Measurements from ENCODE around the gene TRAF3IP3. TPM values are rescaled to one million over a fixed set of nuclear protein-coding genes. Genes with fewer than 3 reads are reported as not detected.

TRAF3IP3 gene
- total RNA-seq, 1 donor from 2014 or later, result not detected

DNA sequence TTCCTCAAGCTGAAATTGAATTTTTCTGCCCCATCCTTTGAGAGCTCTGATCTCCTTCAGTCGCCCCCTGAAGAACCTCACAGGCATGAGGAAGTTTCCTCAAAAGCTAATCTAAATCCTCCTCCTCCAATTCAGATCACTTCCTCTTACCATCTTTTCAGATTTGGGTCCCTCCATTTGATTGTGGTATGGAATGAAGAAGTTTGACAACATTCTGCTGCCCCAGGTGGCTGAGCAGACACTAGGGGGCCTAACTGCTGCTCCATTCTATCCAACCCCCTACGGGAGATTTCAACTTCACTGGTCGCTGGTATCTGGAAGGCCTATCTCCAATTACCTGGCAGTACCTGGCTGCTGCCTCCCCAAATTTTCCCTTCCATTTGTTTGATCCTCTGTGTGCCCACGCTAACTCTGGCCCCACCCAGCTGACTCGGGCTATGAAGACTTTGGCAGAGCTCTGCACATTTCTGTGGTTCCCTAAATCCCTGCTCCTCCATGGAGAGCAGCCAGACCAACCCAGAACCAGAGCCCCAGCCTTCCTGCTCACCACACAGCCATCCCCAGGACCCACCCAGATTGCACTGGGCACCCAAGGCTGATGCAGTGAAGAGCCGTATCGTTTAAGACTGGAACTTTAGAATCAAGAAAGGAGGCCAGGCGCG is 42.3 kb downstream of the TRAF3IP3 start:
- DNase-seq (ENCODE audit: extremely low spot score, unreplicated experiment), result no peak
- peaks cover 70% of the 10 kb centered on the region for H3K27me3 Mint-ChIP-seq (ENCODE audit: unreplicated experiment)
- H3K36me3 Mint-ChIP-seq (ENCODE audit: unreplicated experiment), result peaks cover 3% of the 10 kb centered on the region
- H3K27ac Mint-ChIP-seq (ENCODE audit: unreplicated experiment), result no peak overlapping the region
- no peaks in the 10 kb centered on the region for H3K9me3 Mint-ChIP-seq (ENCODE audit: unreplicated experiment)
- no peaks in the 10 kb centered on the region for H3K4me1 Mint-ChIP-seq (ENCODE audit: unreplicated experiment)
- TF ChIP-seq, protein P1, sequence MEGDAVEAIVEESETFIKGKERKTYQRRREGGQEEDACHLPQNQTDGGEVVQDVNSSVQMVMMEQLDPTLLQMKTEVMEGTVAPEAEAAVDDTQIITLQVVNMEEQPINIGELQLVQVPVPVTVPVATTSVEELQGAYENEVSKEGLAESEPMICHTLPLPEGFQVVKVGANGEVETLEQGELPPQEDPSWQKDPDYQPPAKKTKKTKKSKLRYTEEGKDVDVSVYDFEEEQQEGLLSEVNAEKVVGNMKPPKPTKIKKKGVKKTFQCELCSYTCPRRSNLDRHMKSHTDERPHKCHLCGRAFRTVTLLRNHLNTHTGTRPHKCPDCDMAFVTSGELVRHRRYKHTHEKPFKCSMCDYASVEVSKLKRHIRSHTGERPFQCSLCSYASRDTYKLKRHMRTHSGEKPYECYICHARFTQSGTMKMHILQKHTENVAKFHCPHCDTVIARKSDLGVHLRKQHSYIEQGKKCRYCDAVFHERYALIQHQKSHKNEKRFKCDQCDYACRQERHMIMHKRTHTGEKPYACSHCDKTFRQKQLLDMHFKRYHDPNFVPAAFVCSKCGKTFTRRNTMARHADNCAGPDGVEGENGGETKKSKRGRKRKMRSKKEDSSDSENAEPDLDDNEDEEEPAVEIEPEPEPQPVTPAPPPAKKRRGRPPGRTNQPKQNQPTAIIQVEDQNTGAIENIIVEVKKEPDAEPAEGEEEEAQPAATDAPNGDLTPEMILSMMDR (IDR thresholded peaks at IDR 0.05), result no peak
- no peak overlapping the region for H3K4me3 Mint-ChIP-seq (ENCODE audit: unreplicated experiment)

- Mint-ChIP-seq H3K9me3 (ENCODE audit: unreplicated experiment) (no peaks in the 10 kb centered on the region), H3K27ac (ENCODE audit: unreplicated experiment) (no peak overlapping the region), H3K4me1 (ENCODE audit: unreplicated experiment) (peaks cover 7% of the 10 kb centered on the region), H3K4me3 (ENCODE audit: unreplicated experiment) (no peak overlapping the region), H3K27me3 (ENCODE audit: unreplicated experiment) (peaks cover 60% of the 10 kb centered on the region), H3K36me3 (ENCODE audit: unreplicated experiment) (peaks cover 3% of the 10 kb centered on the region)
- no peak for DNase-seq (ENCODE audit: extremely low spot score, unreplicated experiment)
- TF ChIP-seq, protein P1 (IDR thresholded peaks at IDR 0.05), result no peak
Observed at GRCh38 chr1:209800984-209801834, 45.4 kb downstream of the TRAF3IP3 start.

DNA sequence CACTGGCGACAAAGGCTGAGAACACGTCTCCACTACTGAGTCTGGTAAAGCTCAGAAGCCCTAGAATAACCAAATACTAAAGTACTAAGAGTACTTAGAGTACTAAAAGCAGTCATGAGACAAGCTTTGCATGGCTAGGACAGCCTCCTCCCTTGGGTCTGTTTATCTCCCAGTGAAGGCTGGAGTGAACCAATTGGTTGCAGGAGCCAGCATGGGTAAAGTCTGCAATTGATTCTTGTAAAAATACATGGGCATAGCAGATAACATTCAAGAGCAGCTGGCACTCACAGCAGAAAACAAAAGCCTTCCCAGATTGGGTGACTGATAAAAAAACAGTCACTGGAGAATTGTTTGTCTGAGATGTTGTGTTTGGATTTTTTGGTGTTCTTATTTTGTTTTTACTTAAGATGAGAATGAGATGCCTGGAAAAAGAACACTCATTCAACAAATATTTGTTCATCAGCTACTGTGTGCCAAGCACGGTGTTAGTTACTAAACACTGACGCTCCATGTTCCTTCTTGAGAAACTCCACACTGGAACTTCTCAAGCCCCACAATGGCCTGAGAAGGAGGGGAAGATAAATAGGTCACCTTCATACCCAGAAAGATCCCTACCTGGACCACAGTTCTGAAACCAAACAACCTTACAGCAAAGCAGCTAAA is 46.4 kb downstream of the TRAF3IP3 start:
- TF ChIP-seq, protein P1 (IDR thresholded peaks at IDR 0.05), result no peak
- Mint-ChIP-seq H3K36me3 (ENCODE audit: unreplicated experiment) (peaks cover 3% of the 10 kb centered on the region), H3K4me3 (ENCODE audit: unreplicated experiment) (no peak overlapping the region), H3K27ac (ENCODE audit: unreplicated experiment) (no peak overlapping the region), H3K4me1 (ENCODE audit: unreplicated experiment) (peaks cover 8% of the 10 kb centered on the region), H3K27me3 (ENCODE audit: unreplicated experiment) (peaks cover 53% of the 10 kb centered on the region), H3K9me3 (ENCODE audit: unreplicated experiment) (no peaks in the 10 kb centered on the region)
- DNase-seq (ENCODE audit: extremely low spot score, unreplicated experiment), result no peak

- no peak for DNase-seq (ENCODE audit: extremely low spot score, unreplicated experiment)
- Mint-ChIP-seq H3K9me3 (ENCODE audit: unreplicated experiment) (no peaks in the 10 kb centered on the region), H3K27me3 (ENCODE audit: unreplicated experiment) (peaks cover 49% of the 10 kb centered on the region), H3K27ac (ENCODE audit: unreplicated experiment) (no peak overlapping the region), H3K4me1 (ENCODE audit: unreplicated experiment) (peaks cover 8% of the 10 kb centered on the region), H3K36me3 (ENCODE audit: unreplicated experiment) (peaks cover 3% of the 10 kb centered on the region), H3K4me3 (ENCODE audit: unreplicated experiment) (no peak overlapping the region)
- TF ChIP-seq, protein P1 (IDR thresholded peaks at IDR 0.05), result no peak
Observed at GRCh38 chr1:209802780-209803152, 46.9 kb downstream of the TRAF3IP3 start.

DNA sequence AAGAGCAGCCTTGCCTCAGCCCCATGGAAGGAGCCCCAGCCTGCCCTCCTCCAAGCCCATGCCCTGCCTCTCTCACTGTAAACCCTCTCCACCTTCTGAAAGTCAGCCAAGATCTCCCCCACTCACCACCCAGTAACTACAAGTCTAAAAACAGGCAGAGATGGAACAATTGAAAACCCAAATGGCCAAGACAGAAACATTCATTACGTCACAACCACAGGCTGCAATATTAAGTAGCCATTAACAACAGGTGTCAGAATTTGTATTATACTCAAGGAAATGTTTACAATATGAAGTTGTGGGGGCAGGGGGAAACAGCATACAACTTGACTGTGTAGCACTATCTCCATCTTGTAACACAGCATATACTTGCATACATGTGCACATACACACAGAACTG is 47.7 kb downstream of the TRAF3IP3 start:
- H3K4me1 Mint-ChIP-seq (ENCODE audit: unreplicated experiment), result peaks cover 12% of the 10 kb centered on the region
- H3K27ac Mint-ChIP-seq (ENCODE audit: unreplicated experiment), result no peak overlapping the region
- no peak for DNase-seq (ENCODE audit: extremely low spot score, unreplicated experiment)
- no peaks in the 10 kb centered on the region for H3K9me3 Mint-ChIP-seq (ENCODE audit: unreplicated experiment)
- H3K36me3 Mint-ChIP-seq (ENCODE audit: unreplicated experiment), result no peaks in the 10 kb centered on the region
- H3K4me3 Mint-ChIP-seq (ENCODE audit: unreplicated experiment), result no peak overlapping the region
- peaks cover 43% of the 10 kb centered on the region for H3K27me3 Mint-ChIP-seq (ENCODE audit: unreplicated experiment)
- TF ChIP-seq, protein P1 (IDR thresholded peaks at IDR 0.05), result no peak
